ENCODE measurements around the gene SCN2B.
"Not testable (repeated sequence)": the region's sequence is repeated elsewhere in the genome, so short reads cannot be mapped to it uniquely, and the experiment has no call there.

The SCN2B gene

GRCh38 chr11:118205606-118206378 lies 29.4 kb upstream of the SCN2B start:
- no peak overlapping the region for H3K4me3 ChIP-seq (ENCODE audit: low read depth, low read length)
- no peaks in the 10 kb centered on the region for H3K9me3 ChIP-seq (ENCODE audit: control insufficient read depth, insufficient read depth, low read length)
- peaks cover 6% of the 10 kb centered on the region for H3K4me1 ChIP-seq (ENCODE audit: control insufficient read depth, insufficient read depth, low read length)
- no peak overlapping the region for H3K9ac ChIP-seq (ENCODE audit: low read depth, low read length)
- no peaks in the 10 kb centered on the region for H3K36me3 ChIP-seq (ENCODE audit: control insufficient read depth, insufficient read depth, low read length)
- peaks cover 6% of the 10 kb centered on the region for H3K27me3 ChIP-seq (ENCODE audit: control insufficient read depth, insufficient read depth, low read length)

- H3K9ac ChIP-seq (ENCODE audit: low read depth, low read length), result no peak overlapping the region
- no peaks in the 10 kb centered on the region for H3K9me3 ChIP-seq (ENCODE audit: control insufficient read depth, insufficient read depth, low read length)
- H3K4me3 ChIP-seq (ENCODE audit: low read depth, low read length), result no peak overlapping the region
- no peaks in the 10 kb centered on the region for H3K36me3 ChIP-seq (ENCODE audit: control insufficient read depth, insufficient read depth, low read length)
- no peaks in the 10 kb centered on the region for H3K4me1 ChIP-seq (ENCODE audit: control insufficient read depth, insufficient read depth, low read length)
- H3K27me3 ChIP-seq (ENCODE audit: control insufficient read depth, insufficient read depth, low read length), result peaks cover 5% of the 10 kb centered on the region
Observed at GRCh38 chr11:118202599-118203422, 26.4 kb upstream of the SCN2B start.

- H3K9ac ChIP-seq (ENCODE audit: low read depth, low read length), result no peak overlapping the region
- H3K27me3 ChIP-seq (ENCODE audit: control insufficient read depth, insufficient read depth, low read length), result peaks cover 3% of the 10 kb centered on the region
- no peaks in the 10 kb centered on the region for H3K36me3 ChIP-seq (ENCODE audit: control insufficient read depth, insufficient read depth, low read length)
- H3K4me1 ChIP-seq (ENCODE audit: control insufficient read depth, insufficient read depth, low read length), result no peaks in the 10 kb centered on the region
- no peaks in the 10 kb centered on the region for H3K9me3 ChIP-seq (ENCODE audit: control insufficient read depth, insufficient read depth, low read length)
- H3K4me3 ChIP-seq (ENCODE audit: low read depth, low read length), result no peak overlapping the region
Observed at GRCh38 chr11:118201966-118202365, 25.5 kb upstream of the SCN2B start.

GRCh38 chr11:118200901-118201680 lies 24.7 kb upstream of the SCN2B start:
- no peaks in the 10 kb centered on the region for H3K9me3 ChIP-seq (ENCODE audit: control insufficient read depth, insufficient read depth, low read length)
- no peak overlapping the region for H3K9ac ChIP-seq (ENCODE audit: low read depth, low read length)
- H3K27me3 ChIP-seq (ENCODE audit: control insufficient read depth, insufficient read depth, low read length), result peaks cover 3% of the 10 kb centered on the region
- H3K4me1 ChIP-seq (ENCODE audit: control insufficient read depth, insufficient read depth, low read length), result peaks cover 3% of the 10 kb centered on the region
- H3K36me3 ChIP-seq (ENCODE audit: control insufficient read depth, insufficient read depth, low read length), result no peaks in the 10 kb centered on the region
- H3K4me3 ChIP-seq (ENCODE audit: low read depth, low read length), result no peak overlapping the region

GRCh38 chr11:118200497-118200896 lies 24.1 kb upstream of the SCN2B start:
- peaks cover 3% of the 10 kb centered on the region for H3K4me1 ChIP-seq (ENCODE audit: control insufficient read depth, insufficient read depth, low read length)
- no peak overlapping the region for H3K9ac ChIP-seq (ENCODE audit: low read depth, low read length)
- H3K4me3 ChIP-seq (ENCODE audit: low read depth, low read length), result no peak overlapping the region
- no peaks in the 10 kb centered on the region for H3K9me3 ChIP-seq (ENCODE audit: control insufficient read depth, insufficient read depth, low read length)
- H3K36me3 ChIP-seq (ENCODE audit: control insufficient read depth, insufficient read depth, low read length), result no peaks in the 10 kb centered on the region
- H3K27me3 ChIP-seq (ENCODE audit: control insufficient read depth, insufficient read depth, low read length), result peaks cover 3% of the 10 kb centered on the region

GRCh38 chr11:118199135-118199534 lies 22.7 kb upstream of the SCN2B start:
- Histone ChIP-seq H3K27me3 (ENCODE audit: control insufficient read depth, insufficient read depth, low read length) (peaks cover 3% of the 10 kb centered on the region), H3K9me3 (ENCODE audit: control insufficient read depth, insufficient read depth, low read length) (no peaks in the 10 kb centered on the region), H3K36me3 (ENCODE audit: control insufficient read depth, insufficient read depth, low read length) (no peaks in the 10 kb centered on the region), H3K4me1 (ENCODE audit: control insufficient read depth, insufficient read depth, low read length) (peaks cover 16% of the 10 kb centered on the region), H3K9ac (ENCODE audit: low read depth, low read length) (no peak overlapping the region), H3K4me3 (ENCODE audit: low read depth, low read length) (no peak overlapping the region)

GRCh38 chr11:118198370-118198769 lies 21.9 kb upstream of the SCN2B start:
- Histone ChIP-seq H3K9ac (ENCODE audit: low read depth, low read length) (no peak overlapping the region), H3K4me3 (ENCODE audit: low read depth, low read length) (no peak overlapping the region), H3K27me3 (ENCODE audit: control insufficient read depth, insufficient read depth, low read length) (peaks cover 3% of the 10 kb centered on the region), H3K4me1 (ENCODE audit: control insufficient read depth, insufficient read depth, low read length) (peaks cover 16% of the 10 kb centered on the region), H3K36me3 (ENCODE audit: control insufficient read depth, insufficient read depth, low read length) (no peaks in the 10 kb centered on the region), H3K9me3 (ENCODE audit: control insufficient read depth, insufficient read depth, low read length) (no peaks in the 10 kb centered on the region)

- Histone ChIP-seq H3K4me1 (ENCODE audit: control insufficient read depth, insufficient read depth, low read length) (peaks cover 16% of the 10 kb centered on the region), H3K9ac (ENCODE audit: low read depth, low read length) (no peak overlapping the region), H3K36me3 (ENCODE audit: control insufficient read depth, insufficient read depth, low read length) (no peaks in the 10 kb centered on the region)
Observed at GRCh38 chr11:118194835-118195627, 18.6 kb upstream of the SCN2B start.

GRCh38 chr11:118193910-118194566 lies 17.6 kb upstream of the SCN2B start:
- Histone ChIP-seq H3K9me3 (ENCODE audit: control insufficient read depth, insufficient read depth, low read length) (no peaks in the 10 kb centered on the region), H3K27me3 (ENCODE audit: control insufficient read depth, insufficient read depth, low read length) (no peaks in the 10 kb centered on the region), H3K9ac (ENCODE audit: low read depth, low read length) (no peak overlapping the region), H3K4me1 (ENCODE audit: control insufficient read depth, insufficient read depth, low read length) (peaks cover 16% of the 10 kb centered on the region), H3K36me3 (ENCODE audit: control insufficient read depth, insufficient read depth, low read length) (no peaks in the 10 kb centered on the region), H3K4me3 (ENCODE audit: low read depth, low read length) (no peak overlapping the region)

More at GRCh38 chr11:118194835-118195627, 18.6 kb upstream of the SCN2B start:
- Histone ChIP-seq H3K4me3 (ENCODE audit: low read depth, low read length) (no peak overlapping the region), H3K9me3 (ENCODE audit: control insufficient read depth, insufficient read depth, low read length) (no peaks in the 10 kb centered on the region), H3K27me3 (ENCODE audit: control insufficient read depth, insufficient read depth, low read length) (no peaks in the 10 kb centered on the region)

- not testable (repeated sequence) for H3K36me3 ChIP-seq (ENCODE audit: control insufficient read depth, insufficient read depth, low read length); H3K9me3 ChIP-seq (ENCODE audit: control insufficient read depth, insufficient read depth, low read length); H3K9ac ChIP-seq (ENCODE audit: low read depth, low read length); H3K27me3 ChIP-seq (ENCODE audit: control insufficient read depth, insufficient read depth, low read length); H3K4me3 ChIP-seq (ENCODE audit: low read depth, low read length)
- H3K4me1 ChIP-seq (ENCODE audit: control insufficient read depth, insufficient read depth, low read length), result peaks cover 16% of the 10 kb centered on the region
Observed at GRCh38 chr11:118192817-118193216, 16.4 kb upstream of the SCN2B start.
